Neuronal stem cell (in vitro differentiated cells): Measurements from ENCODE around the gene NPDC1.

ENCODE experiments used
- DNase-seq: peaks from one replicate; pipeline ENCODE4 v3.0.0-alpha.2; 2013; ENCODE audit warnings: low spot score
- H2AFZ ChIP-seq: one replicate; pipeline ENCODE4 v1.6.1; 2013; ENCODE audit warnings: mild to moderate bottlenecking, low read length, inconsistent platforms
- H2AK5ac ChIP-seq: 2 replicates; pipeline ENCODE4 v1.6.1; 2013; ENCODE audit warnings: low read depth, mild to moderate bottlenecking, inconsistent platforms, low read length, moderate library complexity, mixed read lengths
- H2BK120ac ChIP-seq: 2 replicates; pipeline ENCODE4 v1.6.1; 2013; ENCODE audit warnings: low read depth, mild to moderate bottlenecking, inconsistent platforms, low read length, moderate library complexity, mixed read lengths
- H2BK12ac ChIP-seq: one replicate; pipeline ENCODE4 v1.6.1; 2013; ENCODE audit warnings: low read length, inconsistent platforms
- H2BK15ac ChIP-seq: 2 replicates; pipeline ENCODE4 v1.6.1; 2013; ENCODE audit warnings: mild to moderate bottlenecking, low read length, inconsistent platforms, mixed read lengths
- H2BK5ac ChIP-seq: one replicate; pipeline ENCODE4 v1.6.1; 2013; ENCODE audit warnings: inconsistent platforms, mild to moderate bottlenecking, low read length, moderate library complexity
- H3K14ac ChIP-seq: one replicate; pipeline ENCODE4 v1.6.1; 2013; ENCODE audit warnings: low read length, inconsistent platforms
- H3K18ac ChIP-seq: 2 replicates; pipeline ENCODE4 v1.6.1; 2013; ENCODE audit warnings: low read length, inconsistent platforms
- H3K23ac ChIP-seq: 2 replicates; pipeline ENCODE4 v1.6.1; 2013; ENCODE audit warnings: low read depth, mild to moderate bottlenecking, mixed read lengths, low read length, inconsistent platforms; ENCODE audit not compliant: poor library complexity
- H3K27ac ChIP-seq: replicated peaks from 3 replicates; pipeline ENCODE4 v1.5.1; 2013; ENCODE audit warnings: low read length, inconsistent platforms
- H3K27me3 ChIP-seq, 3 experiments: 2 replicates each; pipeline ENCODE4 v1.6.1; 2013; ENCODE audit warnings: low read length in 3 of 3, mild to moderate bottlenecking in 2 of 3, inconsistent platforms in 1 of 3, low read depth in 1 of 3, mixed read lengths in 1 of 3, moderate library complexity in 1 of 3; ENCODE audit not compliant: control insufficient read depth in 3 of 3, insufficient read depth in 3 of 3
- H3K36me3 ChIP-seq, 2 donors: replicated peaks in 1 of 2; 2 replicates each; pipeline ENCODE4 v1.6.1; 2013; ENCODE audit warnings: low read length in 2 of 2; ENCODE audit not compliant: control insufficient read depth in 2 of 2, insufficient read depth in 2 of 2
- H3K4ac ChIP-seq: 2 replicates; pipeline ENCODE4 v1.6.1; 2013; ENCODE audit warnings: inconsistent platforms, mild to moderate bottlenecking, low read length, moderate library complexity
- H3K4me1 ChIP-seq, 2 donors: 1 replicate in 1 of 2; 2 replicates in 1 of 2; pipeline ENCODE4 v1.6.1; 2013; ENCODE audit warnings: low read length in 2 of 2, low read depth in 1 of 2; ENCODE audit not compliant: control insufficient read depth in 2 of 2, insufficient read depth in 1 of 2
- H3K4me2 ChIP-seq: one replicate; pipeline ENCODE4 v1.6.1; 2013; ENCODE audit warnings: mild to moderate bottlenecking, low read length, inconsistent platforms; ENCODE audit not compliant: insufficient read depth, poor library complexity, severe bottlenecking
- H3K4me3 ChIP-seq, 2 donors: 2 replicates each; pipeline ENCODE4 v1.5.1; 2013; ENCODE audit warnings: low read length in 2 of 2, mild to moderate bottlenecking in 2 of 2, inconsistent platforms in 1 of 2, moderate library complexity in 1 of 2
- H3K79me1 ChIP-seq: one replicate; pipeline ENCODE4 v1.6.1; 2013; ENCODE audit warnings: low read depth, mild to moderate bottlenecking, inconsistent platforms, low read length, moderate library complexity
- H3K9ac ChIP-seq: one replicate; pipeline ENCODE4 v1.6.1; 2013; ENCODE audit warnings: mild to moderate bottlenecking, low read depth, low read length, inconsistent platforms; ENCODE audit not compliant: poor library complexity
- H3K9me3 ChIP-seq, 2 donors: replicated peaks in 1 of 2; 2 replicates each; pipeline versions ENCODE3 to v1.6.1; 2013; ENCODE audit warnings: low read length in 2 of 2, mild to moderate bottlenecking in 2 of 2, inconsistent platforms in 1 of 2, low read depth in 1 of 2, mixed read lengths in 1 of 2, moderate library complexity in 1 of 2; ENCODE audit not compliant: control insufficient read depth in 2 of 2, insufficient read depth in 1 of 2
- H4K8ac ChIP-seq: one replicate; pipeline ENCODE4 v1.6.1; 2013; ENCODE audit warnings: low read depth, mild to moderate bottlenecking, inconsistent platforms, low read length, moderate library complexity
- H4K91ac ChIP-seq: one replicate; pipeline ENCODE4 v1.6.1; 2013; ENCODE audit warnings: low read length, low read depth, mild to moderate bottlenecking, inconsistent platforms; ENCODE audit not compliant: poor library complexity
- WGBS, 2 donors: extraction: QIAGEN DNeasy Blood & Tissue Kit; methylation state at CpG; one replicate each; pipeline ENCODE4 v1.1.7; 2013; ENCODE audit warnings: missing lambda C conversion rate in 2 of 2, mixed read lengths in 1 of 2; ENCODE audit not compliant: insufficient read length in 2 of 2, insufficient replicate concordance in 1 of 2; ENCODE audit errors: extremely low coverage in 2 of 2; 5-methylcytosine and 5-hydroxymethylcytosine counted together

Gene NPDC1

DNA sequence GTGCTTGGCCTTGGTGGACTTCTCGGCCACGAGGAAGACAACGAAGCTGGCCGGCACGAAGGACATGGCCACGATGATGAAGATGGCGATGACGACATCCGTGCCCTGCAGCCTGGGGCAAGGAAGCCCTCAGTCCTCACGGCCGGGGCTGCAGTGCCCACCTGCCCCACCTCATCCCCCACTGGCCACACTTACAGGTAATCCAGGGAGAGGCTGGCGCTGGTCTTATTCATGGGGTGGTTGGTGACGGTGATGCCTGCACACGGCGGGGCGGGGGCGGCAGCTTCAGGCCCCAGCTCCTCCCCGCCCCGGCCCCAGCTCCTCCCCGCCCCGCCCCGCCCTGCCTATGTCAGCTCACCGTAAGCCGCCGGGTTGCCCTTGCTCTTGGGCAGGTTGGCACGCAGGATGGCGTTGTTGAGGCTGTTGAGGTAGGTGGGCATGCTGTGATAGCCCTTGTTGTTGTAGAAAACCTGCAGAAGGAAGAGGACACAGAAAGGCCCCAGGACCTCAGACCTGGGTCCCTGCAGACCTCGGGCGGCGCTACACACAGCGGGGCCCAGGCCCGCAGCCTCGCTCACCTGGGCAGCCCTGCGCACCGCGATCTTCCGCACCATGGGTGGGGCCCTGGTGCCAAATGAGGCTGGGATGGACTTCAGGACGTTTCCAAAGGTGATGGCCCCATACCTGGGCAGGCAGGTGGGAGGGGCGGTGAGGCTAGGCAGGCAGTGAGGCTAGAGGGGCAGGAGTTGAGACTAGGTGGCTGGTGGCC lies 33.9 kb downstream of the NPDC1 start:
- Histone ChIP-seq H3K9me3 (peaks cover 0 to 5% of the 10 kb centered on the region in 2 donors), H3K4me2 (no peak overlapping the region), H3K4me3 (no peak overlapping the region), H3K4me1 (peaks cover 0 to 8% of the 10 kb centered on the region in 2 donors), H3K36me3 (peaks cover 26 to 41% of the 10 kb centered on the region in 2 donors), H3K9ac (no peak overlapping the region), H3K18ac (no peak overlapping the region), H2AFZ (no peak overlapping the region), H4K91ac (no peak overlapping the region), H3K23ac (no peak overlapping the region), H3K27me3 (no peaks in the 10 kb centered on the region), H2AK5ac (no peak overlapping the region), H3K79me1 (peaks cover 3% of the 10 kb centered on the region), H2BK15ac (no peak overlapping the region), H2BK120ac (no peak overlapping the region), H2BK12ac (no peak overlapping the region), H3K14ac (no peak overlapping the region), H2BK5ac (no peak overlapping the region), H4K8ac (no peak overlapping the region), H3K4ac (no peak overlapping the region), H3K27ac (no peak overlapping the region)
- WGBS, 2 donors = no CpG with 5 or more reads among the region's 39 CpGs
- DNase-seq = no peak

DNA sequence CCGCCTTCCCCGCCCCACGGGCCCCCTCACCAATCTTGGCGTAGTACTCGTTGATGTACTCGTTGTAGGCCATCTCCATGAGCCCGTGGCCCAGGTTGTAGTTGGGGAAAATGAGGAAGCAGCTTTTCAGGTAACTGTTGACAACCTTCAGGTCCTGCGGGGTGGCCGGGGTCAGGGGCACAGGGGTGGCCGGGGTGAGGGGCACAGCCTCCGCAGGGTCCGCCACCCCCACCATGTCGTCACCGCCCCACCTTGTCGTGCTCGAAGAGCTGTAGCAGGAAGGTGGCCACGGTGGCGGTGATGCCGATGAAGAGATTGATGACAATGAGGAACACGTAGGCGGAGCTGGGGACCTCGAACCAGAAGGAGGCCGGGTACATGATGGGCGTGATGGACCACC lies 34.8 kb downstream of the NPDC1 start:
- no peak for DNase-seq
- H3K4me2 ChIP-seq = no peak overlapping the region
- no peak overlapping the region for H3K4ac ChIP-seq
- no peak overlapping the region for H3K18ac ChIP-seq
- H3K79me1 ChIP-seq = peaks cover 3% of the 10 kb centered on the region
- no peak overlapping the region for H2BK15ac ChIP-seq
- H3K9me3 ChIP-seq = peaks cover under 1 to 3% of the 10 kb centered on the region in 2 donors
- no peak overlapping the region for H3K27ac ChIP-seq
- peak overlapping the region; percentile 82 for H4K8ac ChIP-seq
- H3K4me3 ChIP-seq = no peak overlapping the region
- peaks cover 18 to 33% of the 10 kb centered on the region in 2 donors for H3K36me3 ChIP-seq
- no peak overlapping the region for H3K9ac ChIP-seq
- H3K27me3 ChIP-seq = no peaks in the 10 kb centered on the region
- no CpG with 5 or more reads among the region's 24 CpGs for WGBS, 2 donors
- no peak overlapping the region for H2BK120ac ChIP-seq
- no peak overlapping the region for H3K23ac ChIP-seq
- H3K14ac ChIP-seq = no peak overlapping the region
- H3K4me1 ChIP-seq = peaks cover 0 to 8% of the 10 kb centered on the region in 2 donors
- H2BK12ac ChIP-seq = no peak overlapping the region
- H2BK5ac ChIP-seq = no peak overlapping the region
- no peak overlapping the region for H2AK5ac ChIP-seq
- H2AFZ ChIP-seq = no peak overlapping the region
- H4K91ac ChIP-seq = no peak overlapping the region

DNA sequence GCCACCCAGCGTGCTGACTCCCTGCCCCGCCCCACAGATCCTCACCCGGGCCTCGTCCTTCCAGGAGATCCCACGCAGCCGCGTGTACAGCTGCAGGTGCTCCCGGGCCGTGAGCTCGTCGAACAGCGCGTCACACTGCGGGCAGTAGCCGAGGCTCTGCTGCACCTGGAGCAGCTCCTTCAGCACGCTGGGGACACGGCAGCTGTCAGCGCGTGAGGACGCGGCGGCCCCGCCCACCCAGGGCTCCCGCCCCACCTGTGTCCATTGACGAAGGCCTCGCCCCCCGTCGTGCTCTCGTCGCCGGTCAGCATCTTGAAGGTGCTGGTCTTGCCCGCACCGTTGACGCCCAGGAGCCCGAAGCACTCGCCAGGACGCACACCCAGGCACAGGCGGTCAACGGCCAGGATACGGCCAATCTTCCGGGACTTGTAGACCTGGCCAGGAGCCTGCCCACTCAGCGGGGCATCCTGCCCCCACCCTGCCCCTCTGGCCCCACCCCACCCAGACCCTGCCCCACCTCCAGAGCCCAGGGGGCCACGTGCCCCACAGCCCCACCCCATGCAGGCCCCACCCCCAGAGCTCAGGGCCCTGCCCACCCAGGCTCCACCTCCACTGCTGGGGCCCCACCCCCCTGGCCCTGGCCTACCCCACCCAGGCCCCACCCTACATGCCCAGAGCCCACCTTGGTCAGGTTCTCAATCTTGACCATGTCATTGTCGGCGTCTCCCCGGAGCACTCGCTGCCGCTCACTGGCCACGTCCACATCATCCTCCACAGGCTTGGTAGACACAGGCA lies 35.8 kb downstream of the NPDC1 start:
- Histone ChIP-seq H3K23ac (peak overlapping the region; percentile 55), H2AK5ac (no peak overlapping the region), H3K27ac (no peak overlapping the region), H2BK120ac (no peak overlapping the region), H2AFZ (no peak overlapping the region), H3K4me2 (no peak overlapping the region), H4K91ac (no peak overlapping the region), H3K4me3 (peak overlapping the region in 1 of 2 donors; percentile 62), H2BK12ac (no peak overlapping the region), H2BK5ac (no peak overlapping the region), H3K9me3 (peaks cover 2 to 3% of the 10 kb centered on the region in 2 donors), H3K9ac (peak overlapping the region; percentile 60), H3K27me3 (no peaks in the 10 kb centered on the region), H3K14ac (no peak overlapping the region), H4K8ac (no peak overlapping the region), H2BK15ac (no peak overlapping the region), H3K36me3 (peaks cover 13 to 23% of the 10 kb centered on the region in 2 donors), H3K79me1 (peaks cover 3% of the 10 kb centered on the region), H3K18ac (no peak overlapping the region), H3K4ac (no peak overlapping the region), H3K4me1 (peaks cover 0 to 8% of the 10 kb centered on the region in 2 donors)
- WGBS, 2 donors = no CpG with 5 or more reads among the region's 49 CpGs
- no peak for DNase-seq

DNA sequence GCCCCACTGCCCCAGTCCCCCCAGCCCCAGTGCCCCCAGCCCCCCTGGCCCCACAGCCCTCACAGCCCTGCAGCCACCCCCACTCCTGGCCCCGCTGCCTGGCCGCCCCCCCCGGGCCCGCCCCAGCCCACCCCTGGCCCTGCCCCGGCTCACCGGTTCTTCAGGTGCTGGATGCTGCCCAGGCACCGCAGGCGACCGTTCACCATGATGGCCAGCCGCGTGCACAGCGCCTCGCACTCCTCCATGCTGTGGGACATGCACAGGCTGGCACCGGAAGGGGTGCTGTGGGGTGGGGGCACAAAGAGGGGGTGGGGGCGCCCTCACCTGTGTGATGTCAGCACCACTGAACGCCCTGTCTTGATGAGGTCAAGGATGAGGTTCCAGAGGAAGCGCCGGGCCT lies 36.8 kb downstream of the NPDC1 start:
- no peak overlapping the region for H3K14ac ChIP-seq
- H3K4me1 ChIP-seq = peaks cover 0 to 8% of the 10 kb centered on the region in 2 donors
- H2BK5ac ChIP-seq = no peak overlapping the region
- no peak overlapping the region for H3K4me2 ChIP-seq
- no peak overlapping the region for H2BK120ac ChIP-seq
- no peak overlapping the region for H4K91ac ChIP-seq
- H3K27me3 ChIP-seq = no peaks in the 10 kb centered on the region
- peaks cover 8 to 15% of the 10 kb centered on the region in 2 donors for H3K36me3 ChIP-seq
- H3K27ac ChIP-seq = no peak overlapping the region
- no peak overlapping the region for H3K9ac ChIP-seq
- H3K79me1 ChIP-seq = peaks cover 3% of the 10 kb centered on the region
- DNase-seq = no peak
- WGBS, 2 donors = no CpG with 5 or more reads among the region's 18 CpGs
- peaks cover 2 to 3% of the 10 kb centered on the region in 2 donors for H3K9me3 ChIP-seq
- H2AK5ac ChIP-seq = no peak overlapping the region
- H2AFZ ChIP-seq = no peak overlapping the region
- H2BK15ac ChIP-seq = no peak overlapping the region
- H2BK12ac ChIP-seq = no peak overlapping the region
- H3K23ac ChIP-seq = peak overlapping the region; percentile 55
- H3K18ac ChIP-seq = no peak overlapping the region
- H3K4me3 ChIP-seq = no peak overlapping the region
- H3K4ac ChIP-seq = no peak overlapping the region
- H4K8ac ChIP-seq = no peak overlapping the region
